ENCODE results near the gene RIN1. TPM values are rescaled to one million over a fixed set of nuclear protein-coding genes. Genes with fewer than 3 reads are reported as not detected.

Gene RIN1
- total RNA-seq, 2 experiments from 2014 or later, result 1.2 to 1.6 TPM

DNA sequence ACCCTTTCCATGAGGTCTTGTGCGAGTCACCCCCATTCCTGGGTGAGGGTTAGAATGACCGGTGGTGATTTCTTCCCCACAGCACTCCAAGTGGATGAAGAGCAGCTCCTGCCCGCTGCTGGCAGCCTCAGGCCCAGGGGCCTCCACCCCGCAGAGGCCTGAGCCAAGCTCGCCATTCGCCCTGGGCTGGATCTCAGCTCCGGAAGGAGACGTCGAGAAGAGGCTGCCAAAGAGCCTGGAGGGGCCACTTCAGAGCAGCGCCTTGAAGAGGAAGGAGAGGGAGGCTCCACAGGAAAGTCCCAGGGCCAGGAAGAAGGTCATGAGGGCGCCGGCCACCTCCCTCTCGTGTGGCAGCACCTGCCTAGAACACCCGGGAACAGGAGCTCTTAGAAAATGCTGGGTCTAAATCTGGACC lies 27.0 kb upstream of the RIN1 start:
- intact Hi-C loops (cut with DNase I, micrococcal nuclease), result no loop called here
- H3K27me3 Mint-ChIP-seq, result no peaks in the 10 kb centered on the region
- Histone ChIP-seq H3K4me1 (ENCODE audit: insufficient read depth, low read length) (no peaks in the 10 kb centered on the region), H3K9me3 (ENCODE audit: control insufficient read depth in 1 of 2, insufficient read depth in 1 of 2, low read length in 2 of 2) (no peaks in the 10 kb centered on the region), H3K4me3 (ENCODE audit: low read length) (no peak overlapping the region), H3K27ac (ENCODE audit: low read depth in 1 of 2, low read length in 2 of 2) (no peak overlapping the region), H3K36me3 (ENCODE audit: insufficient read depth, low read length) (peaks cover 8% of the 10 kb centered on the region), H3K27me3 (ENCODE audit: control insufficient read depth in 1 of 2, insufficient read depth in 2 of 2, low read length in 2 of 2) (no peaks in the 10 kb centered on the region)
- H3K4me1 Mint-ChIP-seq (ENCODE audit: low read depth), result no peaks in the 10 kb centered on the region
- H3K36me3 Mint-ChIP-seq (ENCODE audit: low read depth), result no peaks in the 10 kb centered on the region
- ChIA-PET POLR2A (interaction anchor here (0.7 to 1.3 kb wide), 4 partner anchors 9 to 480 kb away, joined by 3 to 4 read pairs (median 3); partner anchors contain the start of gene SLC29A2), CTCF (interaction anchor here (1.5 to 2.7 kb wide), 4 partner anchors 19 to 51 kb away, joined by 4 to 14 read pairs (median 9); partner anchors contain the start of gene BRMS1)
- no peak overlapping the region for H3K4me3 Mint-ChIP-seq
- DNase-seq, result no peak
- ATAC-seq (ENCODE audit: poor library complexity), result no peak
- no peaks in the 10 kb centered on the region for H3K9me3 Mint-ChIP-seq
- H3K27ac Mint-ChIP-seq, result no peak overlapping the region
- TF ChIP-seq CTCF (IDR thresholded peaks at IDR 0.05), result no peak

- Mint-ChIP-seq H3K4me3 (no peak overlapping the region), H3K4me1 (ENCODE audit: low read depth) (no peaks in the 10 kb centered on the region), H3K27ac (no peak overlapping the region), H3K27me3 (no peaks in the 10 kb centered on the region), H3K36me3 (ENCODE audit: low read depth) (no peaks in the 10 kb centered on the region), H3K9me3 (no peaks in the 10 kb centered on the region)
- TF ChIP-seq CTCF (IDR thresholded peaks at IDR 0.05), result no peak
- intact Hi-C loops (cut with DNase I, micrococcal nuclease), result no loop called here
- Histone ChIP-seq H3K4me3 (ENCODE audit: low read length) (no peak overlapping the region), H3K27ac (ENCODE audit: low read depth in 1 of 2, low read length in 2 of 2) (no peak overlapping the region), H3K4me1 (ENCODE audit: insufficient read depth, low read length) (no peaks in the 10 kb centered on the region), H3K36me3 (ENCODE audit: insufficient read depth, low read length) (peaks cover 8% of the 10 kb centered on the region), H3K9me3 (ENCODE audit: control insufficient read depth in 1 of 2, insufficient read depth in 1 of 2, low read length in 2 of 2) (no peaks in the 10 kb centered on the region), H3K27me3 (ENCODE audit: control insufficient read depth in 1 of 2, insufficient read depth in 2 of 2, low read length in 2 of 2) (no peaks in the 10 kb centered on the region)
- no peak for DNase-seq
- ATAC-seq (ENCODE audit: poor library complexity), result no peak
- ChIA-PET CTCF (interaction anchor here (1.5 to 2.7 kb wide), 3 partner anchors 24 to 51 kb away, joined by 9 to 14 read pairs (median 9); no protein-coding TSS in a partner anchor), POLR2A (interaction anchor here (1.1 to 1.5 kb wide), 2 partner anchors 9 to 24 kb away, joined by 3 read pairs; partner anchors contain the start of gene SLC29A2)
These were observed 26.4 kb upstream of the RIN1 start for GRCh38 chr11:66362481-66363147.

DNA sequence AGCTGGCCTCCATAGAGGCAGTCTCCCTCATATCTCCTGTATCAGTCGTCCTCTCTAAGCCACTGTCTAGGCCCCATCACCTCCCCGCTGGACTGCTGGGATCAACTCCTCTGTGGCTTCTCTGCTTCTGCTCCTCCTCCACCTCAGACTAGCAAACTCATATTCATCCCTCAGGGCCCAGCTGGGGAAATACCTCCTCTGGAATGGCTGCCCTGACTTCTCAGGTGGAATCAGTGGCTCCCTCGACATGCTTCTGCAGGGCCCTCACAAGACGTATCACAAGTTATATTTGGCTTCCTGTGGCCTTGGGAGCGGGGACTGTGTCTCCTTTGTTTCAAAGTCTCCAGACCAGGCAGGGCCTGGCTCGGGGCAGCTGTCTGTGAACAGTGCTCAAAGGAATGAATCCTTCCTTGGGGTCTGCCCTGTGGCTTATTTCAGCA lies 25.3 kb upstream of the RIN1 start:
- Mint-ChIP-seq H3K9me3 (no peaks in the 10 kb centered on the region), H3K27me3 (no peaks in the 10 kb centered on the region), H3K4me1 (ENCODE audit: low read depth) (no peaks in the 10 kb centered on the region), H3K27ac (no peak overlapping the region), H3K36me3 (ENCODE audit: low read depth) (no peaks in the 10 kb centered on the region), H3K4me3 (no peak overlapping the region)
- ATAC-seq (ENCODE audit: poor library complexity) (no peak), DNase-seq (no peak)
- no peaks in the 10 kb centered on the region for H3K27me3 ChIP-seq (ENCODE audit: control insufficient read depth in 1 of 2, insufficient read depth in 2 of 2, low read length in 2 of 2)
- ChIA-PET POLR2A (interaction anchor here (0.7 to 1.5 kb wide), 3 partner anchors 10 to 1494 kb away, joined by 3 read pairs; partner anchors contain the start of gene SLC29A2), CTCF (no interaction called here)
- H3K4me3 ChIP-seq (ENCODE audit: low read length), result no peak overlapping the region
- no peaks in the 10 kb centered on the region for H3K4me1 ChIP-seq (ENCODE audit: insufficient read depth, low read length)
- no peaks in the 10 kb centered on the region for H3K9me3 ChIP-seq (ENCODE audit: control insufficient read depth in 1 of 2, insufficient read depth in 1 of 2, low read length in 2 of 2)
- intact Hi-C loops (cut with DNase I, micrococcal nuclease), result no loop called here
- H3K27ac ChIP-seq (ENCODE audit: low read depth in 1 of 2, low read length in 2 of 2), result no peak overlapping the region
- no peak for TF ChIP-seq CTCF (IDR thresholded peaks at IDR 0.05)
- H3K36me3 ChIP-seq (ENCODE audit: insufficient read depth, low read length), result peaks cover 8% of the 10 kb centered on the region
